Lower lobe of right lung (tissue), 2 donors: ENCODE measurements around the gene PTPRT. TPM values are rescaled to one million over a fixed set of nuclear protein-coding genes. Genes with fewer than 3 reads are reported as not detected.

ENCODE experiments used
- ATAC-seq, 2 donors: fragments of 200-7000 bp; cut with Tn5 transposase; one replicate each; pipeline ENCODE4 v1.9.1; 2020 to 2022; ENCODE audit warnings: mild to moderate bottlenecking in 2 of 2, moderate library complexity in 2 of 2
- DNase-seq: peaks from one replicate; pipeline ENCODE4 v3.0.0-alpha.2; 2020
- H3K27ac ChIP-seq: fragments of 200-600 bp; one replicate; pipeline ENCODE4 v1.8.0; 2022
- H3K27me3 ChIP-seq: fragments of 200-600 bp; one replicate; pipeline ENCODE4 v1.8.0; 2022; ENCODE audit warnings: low read depth
- H3K36me3 ChIP-seq: fragments of 200-600 bp; one replicate; pipeline ENCODE4 v1.8.0; 2022; ENCODE audit warnings: mild to moderate bottlenecking
- H3K4me1 ChIP-seq: fragments of 200-600 bp; one replicate; pipeline ENCODE4 v1.8.0; 2022
- H3K4me3 ChIP-seq: fragments of 200-600 bp; one replicate; pipeline ENCODE4 v1.8.0; 2022; ENCODE audit warnings: mild to moderate bottlenecking
- H3K9me3 ChIP-seq: fragments of 200-600 bp; one replicate; pipeline ENCODE4 v1.8.0; 2022
- intact Hi-C: fragments of 100-400 bp; cut with DNase I; formaldehyde crosslinking; loops from one replicate; pipeline ENCODE4 v1.11.0; 2022
- total RNA-seq: library from RNA; stranded (reverse); fragmentation: NEBNext Ultra II Directional; extraction: Animal tissue kit (Norgen Biotek cat#: 25700); gene quantifications from one replicate; pipeline ENCODE4 v1.2.1, GENCODE V29; 2021
- TF ChIP-seq, protein P1 (sequence below): fragments of 200-600 bp; IDR thresholded peaks from one replicate; pipeline ENCODE4 v1.8.0; 2022; ENCODE audit warnings: antibody characterized with exemption, mild to moderate bottlenecking
- donor health status: DM: no; HTN: yes; CAD: no; lungs with severe emphysema.

Gene PTPRT
- total RNA-seq, 1 donor from 2014 or later, result 8.0 TPM

DNA sequence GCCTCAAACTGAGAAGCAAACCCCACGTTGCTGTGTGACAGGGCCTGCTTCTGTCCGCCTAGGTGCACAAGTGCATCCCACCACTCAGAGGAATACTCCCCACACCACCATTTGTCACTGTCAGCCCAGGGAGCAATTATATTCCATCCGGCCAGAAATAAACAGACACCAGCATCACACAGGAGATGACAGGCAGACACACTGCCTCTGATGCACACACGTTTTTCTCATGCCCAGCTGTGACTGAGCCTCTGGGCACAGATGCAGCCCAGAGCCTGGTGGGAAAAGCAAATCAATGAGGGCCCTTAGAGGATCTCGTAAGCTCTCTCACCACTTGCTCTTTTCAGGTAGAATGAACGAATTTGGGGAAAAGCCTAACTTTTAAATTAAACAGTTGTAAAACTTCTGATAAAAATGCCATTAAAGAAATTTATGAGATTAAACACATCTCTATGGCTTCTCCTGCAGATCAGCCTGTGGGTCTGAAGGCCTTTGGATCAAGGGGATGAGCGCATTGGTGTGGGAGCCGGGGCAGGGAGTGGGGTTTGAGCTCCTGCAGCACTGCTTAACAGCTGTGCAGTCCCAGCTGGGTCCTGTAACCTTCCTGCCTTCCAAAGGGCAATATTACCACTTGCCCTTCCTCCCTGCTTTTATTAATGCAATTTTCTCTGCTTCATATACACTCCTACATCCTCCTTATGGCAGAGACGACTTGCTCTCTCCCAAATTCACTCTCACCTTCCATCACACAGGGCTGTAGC, 624.3 kb downstream of the PTPRT start:
- Histone ChIP-seq H3K27ac (no peak overlapping the region), H3K36me3 (no peaks in the 10 kb centered on the region), H3K27me3 (no peaks in the 10 kb centered on the region), H3K9me3 (no peaks in the 10 kb centered on the region), H3K4me1 (no peaks in the 10 kb centered on the region), H3K4me3 (no peak overlapping the region)
- intact Hi-C loops, result no loop called here
- DNase-seq, result no peak
- no peak for ATAC-seq
- TF ChIP-seq, protein P1, sequence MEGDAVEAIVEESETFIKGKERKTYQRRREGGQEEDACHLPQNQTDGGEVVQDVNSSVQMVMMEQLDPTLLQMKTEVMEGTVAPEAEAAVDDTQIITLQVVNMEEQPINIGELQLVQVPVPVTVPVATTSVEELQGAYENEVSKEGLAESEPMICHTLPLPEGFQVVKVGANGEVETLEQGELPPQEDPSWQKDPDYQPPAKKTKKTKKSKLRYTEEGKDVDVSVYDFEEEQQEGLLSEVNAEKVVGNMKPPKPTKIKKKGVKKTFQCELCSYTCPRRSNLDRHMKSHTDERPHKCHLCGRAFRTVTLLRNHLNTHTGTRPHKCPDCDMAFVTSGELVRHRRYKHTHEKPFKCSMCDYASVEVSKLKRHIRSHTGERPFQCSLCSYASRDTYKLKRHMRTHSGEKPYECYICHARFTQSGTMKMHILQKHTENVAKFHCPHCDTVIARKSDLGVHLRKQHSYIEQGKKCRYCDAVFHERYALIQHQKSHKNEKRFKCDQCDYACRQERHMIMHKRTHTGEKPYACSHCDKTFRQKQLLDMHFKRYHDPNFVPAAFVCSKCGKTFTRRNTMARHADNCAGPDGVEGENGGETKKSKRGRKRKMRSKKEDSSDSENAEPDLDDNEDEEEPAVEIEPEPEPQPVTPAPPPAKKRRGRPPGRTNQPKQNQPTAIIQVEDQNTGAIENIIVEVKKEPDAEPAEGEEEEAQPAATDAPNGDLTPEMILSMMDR, result no peak

DNA sequence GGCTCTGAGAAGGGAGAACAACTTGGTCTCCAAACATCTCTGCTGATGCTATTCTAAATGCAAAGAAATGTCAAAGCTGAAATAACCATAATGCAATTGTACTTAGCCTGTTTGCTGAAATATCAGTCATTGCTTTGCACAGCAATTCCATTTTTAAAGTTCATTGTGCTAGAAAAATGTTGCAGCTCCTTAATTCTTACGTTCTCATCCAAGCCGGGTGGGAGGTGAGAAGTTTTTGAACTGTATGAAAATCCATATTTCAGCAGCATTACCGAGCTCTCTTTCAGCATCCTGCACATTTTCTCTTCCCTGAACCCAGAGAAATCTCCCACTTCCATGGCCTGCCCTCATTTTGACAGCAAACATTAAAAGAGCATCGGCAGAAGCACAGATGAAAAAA, 630.0 kb downstream of the PTPRT start:
- TF ChIP-seq, protein P1, result no peak
- H3K9me3 ChIP-seq, result no peaks in the 10 kb centered on the region
- peaks cover 5% of the 10 kb centered on the region for H3K27me3 ChIP-seq
- no peak overlapping the region for H3K4me3 ChIP-seq
- H3K36me3 ChIP-seq, result no peaks in the 10 kb centered on the region
- ATAC-seq (no peak), DNase-seq (no peak)
- no peak overlapping the region for H3K27ac ChIP-seq
- intact Hi-C loops, result no loop called here
- no peaks in the 10 kb centered on the region for H3K4me1 ChIP-seq

GRCh38 chr20:42556575-42556974, 633.1 kb downstream of the PTPRT start:
- no peak for DNase-seq
- ATAC-seq, result no peak
- no peaks in the 10 kb centered on the region for H3K36me3 ChIP-seq
- H3K4me1 ChIP-seq, result no peaks in the 10 kb centered on the region
- intact Hi-C loops, result no loop called here
- TF ChIP-seq, protein P1, result no peak
- H3K27me3 ChIP-seq, result peaks cover 5% of the 10 kb centered on the region
- H3K4me3 ChIP-seq, result no peak overlapping the region
- H3K27ac ChIP-seq, result no peak overlapping the region
- H3K9me3 ChIP-seq, result no peaks in the 10 kb centered on the region

- no peaks in the 10 kb centered on the region for H3K9me3 ChIP-seq
- no peak for DNase-seq
- no peak overlapping the region for H3K27ac ChIP-seq
- H3K4me3 ChIP-seq, result no peak overlapping the region
- no peaks in the 10 kb centered on the region for H3K36me3 ChIP-seq
- intact Hi-C loops, result no loop called here
- TF ChIP-seq, protein P1, result no peak
- H3K27me3 ChIP-seq, result peaks cover under 1% of the 10 kb centered on the region
- ATAC-seq, result no peak
- H3K4me1 ChIP-seq, result no peaks in the 10 kb centered on the region
These were observed 636.3 kb downstream of the PTPRT start for GRCh38 chr20:42553374-42553773.

DNA sequence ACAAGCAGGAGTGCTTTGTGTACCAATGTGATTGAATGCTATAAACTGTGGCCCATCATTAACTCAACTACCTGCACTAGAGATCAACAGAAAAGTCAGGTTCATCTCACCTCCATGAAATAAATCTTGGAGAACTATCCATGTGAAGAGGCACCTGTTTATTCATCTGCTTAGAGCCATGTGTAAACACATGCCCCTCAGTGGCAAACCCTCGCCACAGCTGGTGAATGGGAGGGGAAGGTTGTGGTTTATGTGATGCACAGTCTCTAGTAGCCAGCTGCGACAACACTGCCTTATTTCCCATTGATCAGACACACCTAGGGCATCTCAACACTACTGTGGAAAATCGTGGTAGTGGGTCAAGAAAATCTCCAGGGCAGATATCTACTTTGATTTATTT, 640.2 kb downstream of the PTPRT start:
- TF ChIP-seq, protein P1, result no peak
- intact Hi-C loops, result no loop called here
- H3K27me3 ChIP-seq, result no peaks in the 10 kb centered on the region
- H3K36me3 ChIP-seq, result no peaks in the 10 kb centered on the region
- ATAC-seq, result no peak
- H3K4me3 ChIP-seq, result no peak overlapping the region
- DNase-seq, result no peak
- no peak overlapping the region for H3K27ac ChIP-seq
- no peaks in the 10 kb centered on the region for H3K9me3 ChIP-seq
- H3K4me1 ChIP-seq, result no peaks in the 10 kb centered on the region
